DND-41 (cell line): ENCODE results near the gene PLGRKT.
"Not testable (repeated sequence)": the region's sequence is repeated elsewhere in the genome, so short reads cannot be mapped to it uniquely, and the experiment has no call there.

ENCODE experiments used
- ATAC-seq: fragments of 200-7000 bp; cut with Tn5 transposase; 3 replicates; pipeline ENCODE4 v1.9.1; 2021; ENCODE audit warnings: low read depth; ENCODE audit not compliant: insufficient read depth
- DNase-seq: peaks from one replicate; pipeline ENCODE4 v3.0.0-alpha.2; 2020
- H2AFZ ChIP-seq: 2 replicates; pipeline ENCODE4 v1.6.0; 2012; ENCODE audit warnings: low read depth, low read length
- H3K27ac ChIP-seq: 2 replicates; pipeline ENCODE4 v1.5.1; 2012; ENCODE audit warnings: low read length, inconsistent platforms
- H3K27me3 ChIP-seq: fragments of 200-600 bp; sonication (generic); 2 replicates; pipeline ENCODE4 v1.6.0; 2012; ENCODE audit warnings: low read length, mild to moderate bottlenecking, inconsistent platforms; ENCODE audit not compliant: insufficient read depth, poor library complexity
- H3K36me3 ChIP-seq: 2 replicates; pipeline ENCODE4 v1.5.1; 2012; ENCODE audit warnings: low read length, inconsistent platforms; ENCODE audit not compliant: insufficient read depth
- H3K4me1 ChIP-seq: 2 replicates; pipeline ENCODE4 v1.5.1; 2012; ENCODE audit warnings: mild to moderate bottlenecking, low read length; ENCODE audit not compliant: insufficient read depth
- H3K4me2 ChIP-seq: 2 replicates; pipeline ENCODE4 v1.6.0; 2012; ENCODE audit warnings: mild to moderate bottlenecking, moderate library complexity, low read length, inconsistent platforms; ENCODE audit not compliant: insufficient read depth
- H3K4me3 ChIP-seq, 2 experiments: fragments of 200-600 bp in 1 of 2; shearing (Covaris generic) in 1 of 2; 2 replicates each; pipeline ENCODE4 v1.5.1; 2012 to 2016; ENCODE audit warnings: inconsistent platforms in 2 of 2, low read length in 2 of 2, mild to moderate bottlenecking in 2 of 2, low read depth in 1 of 2, moderate library complexity in 1 of 2
- H3K79me2 ChIP-seq: 2 replicates; pipeline ENCODE4 v1.6.0; 2012; ENCODE audit warnings: low read length, inconsistent platforms; ENCODE audit not compliant: insufficient read depth
- H3K9ac ChIP-seq: 2 replicates; pipeline ENCODE4 v1.6.0; 2012; ENCODE audit warnings: low read depth, mild to moderate bottlenecking, inconsistent platforms, low read length, moderate library complexity
- H3K9me3 ChIP-seq: 2 replicates; pipeline ENCODE4 v1.5.1; 2012; ENCODE audit warnings: low read length, moderate library complexity, mild to moderate bottlenecking, inconsistent platforms; ENCODE audit not compliant: insufficient read depth, severe bottlenecking
- H4K20me1 ChIP-seq: 2 replicates; pipeline ENCODE4 v1.6.0; 2012; ENCODE audit warnings: low read length; ENCODE audit not compliant: insufficient read depth
- CTCF ChIP-seq: IDR thresholded peaks from 2 replicates; pipeline ENCODE4 v1.5.1; 2012; ENCODE audit warnings: borderline replicate concordance, low read length, moderate library complexity, mild to moderate bottlenecking; ENCODE audit not compliant: poor library complexity, severe bottlenecking; ENCODE audit errors: extremely low read depth
- EZH2 ChIP-seq: IDR thresholded peaks from 3 replicates; pipeline ENCODE4 v1.6.1; 2012; ENCODE audit warnings: borderline replicate concordance, low read depth, mild to moderate bottlenecking, moderate library complexity, low read length, inconsistent platforms; ENCODE audit not compliant: severe bottlenecking

The PLGRKT gene

DNA sequence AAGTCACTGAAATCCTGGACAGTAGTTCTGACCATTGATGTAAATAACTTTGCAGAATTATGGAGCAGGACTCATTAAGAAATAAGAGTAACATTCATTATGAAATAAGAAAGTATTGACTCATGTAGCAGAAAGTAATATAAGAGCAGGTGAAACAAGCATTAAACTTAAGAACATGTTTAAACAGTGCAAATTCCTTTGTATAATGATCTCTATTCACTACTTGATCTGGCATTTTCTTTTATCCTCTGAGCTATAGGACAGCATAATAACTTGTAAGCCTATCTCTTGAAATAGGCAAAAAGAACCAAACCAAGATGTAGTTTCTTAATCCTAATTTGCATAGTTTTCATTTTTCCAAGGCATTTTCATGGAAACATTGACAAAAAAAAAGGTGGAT lies 42.3 kb downstream of the PLGRKT start:
- no peaks in the 10 kb centered on the region for H3K4me1 ChIP-seq
- H3K27me3 ChIP-seq: no peaks in the 10 kb centered on the region
- H3K4me3 ChIP-seq: no peak overlapping the region
- no peak overlapping the region for H3K27ac ChIP-seq
- TF ChIP-seq CTCF (no peak), EZH2 (no peak)
- ATAC-seq (no peak), DNase-seq (no peak)
- no peaks in the 10 kb centered on the region for H3K79me2 ChIP-seq
- no peak overlapping the region for H2AFZ ChIP-seq
- H4K20me1 ChIP-seq: no peaks in the 10 kb centered on the region
- H3K4me2 ChIP-seq: no peak overlapping the region
- H3K9me3 ChIP-seq: no peaks in the 10 kb centered on the region
- no peaks in the 10 kb centered on the region for H3K36me3 ChIP-seq
- no peak overlapping the region for H3K9ac ChIP-seq

GRCh38 chr9:5393976-5394375 lies 43.7 kb downstream of the PLGRKT start:
- H4K20me1 ChIP-seq, H2AFZ ChIP-seq, DNase-seq, H3K79me2 ChIP-seq, H3K36me3 ChIP-seq, H3K27me3 ChIP-seq, H3K9me3 ChIP-seq, H3K4me3 ChIP-seq, ATAC-seq, H3K27ac ChIP-seq, H3K4me1 ChIP-seq, H3K4me2 ChIP-seq, H3K9ac ChIP-seq: not testable (repeated sequence)

DNA sequence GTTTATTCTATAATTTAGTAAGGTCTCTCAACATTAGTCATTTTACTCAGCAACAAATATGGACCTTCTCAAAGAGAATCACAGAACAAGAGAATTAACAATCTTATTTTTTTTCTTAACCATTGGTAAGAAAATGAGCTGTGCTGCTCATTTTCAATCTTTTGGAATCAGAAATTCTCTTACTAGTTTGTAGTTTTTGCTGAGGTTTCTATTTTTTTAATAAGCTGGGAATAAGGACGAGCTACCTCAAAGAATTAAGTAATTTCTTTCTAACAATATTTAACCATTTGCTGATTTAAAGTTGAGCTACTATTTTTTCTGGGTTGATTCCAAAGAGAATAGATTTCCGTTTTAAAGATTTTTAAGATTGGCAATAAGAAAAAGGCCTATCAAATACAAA lies 44.2 kb downstream of the PLGRKT start:
- Histone ChIP-seq H3K27me3 (no peaks in the 10 kb centered on the region), H3K36me3 (no peaks in the 10 kb centered on the region), H4K20me1 (no peaks in the 10 kb centered on the region), H2AFZ (no peak overlapping the region), H3K79me2 (no peaks in the 10 kb centered on the region), H3K27ac (no peak overlapping the region), H3K4me2 (no peak overlapping the region), H3K4me3 (no peak overlapping the region), H3K9ac (no peak overlapping the region), H3K9me3 (no peaks in the 10 kb centered on the region), H3K4me1 (peaks cover 2% of the 10 kb centered on the region; the same call in 1 of the 2 replicates)
- DNase-seq: no peak
- ATAC-seq: no peak
- TF ChIP-seq CTCF (no peak), EZH2 (no peak)

DNA sequence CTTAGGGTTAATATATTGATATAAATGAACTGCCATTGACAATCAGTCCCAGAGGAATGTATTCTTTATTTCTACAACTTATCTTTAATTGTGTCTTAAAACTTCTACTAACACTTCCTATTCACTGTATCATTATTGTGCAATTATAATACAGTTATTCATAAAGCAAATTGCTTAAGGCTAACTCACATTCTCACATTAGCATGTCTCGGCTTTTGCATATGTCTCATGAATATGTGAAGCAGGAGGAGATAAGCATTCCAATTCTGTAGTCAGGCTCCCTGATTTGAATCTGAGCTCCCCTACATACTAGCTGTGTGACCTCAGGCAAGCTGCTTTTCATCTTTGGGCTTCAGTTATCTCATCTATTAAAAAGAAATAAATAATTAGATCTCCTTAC lies 45.4 kb downstream of the PLGRKT start:
- Histone ChIP-seq H3K79me2 (no peaks in the 10 kb centered on the region), H3K36me3 (no peaks in the 10 kb centered on the region), H3K4me1 (peaks cover 2% of the 10 kb centered on the region; the same call in 1 of the 2 replicates), H3K4me3 (no peak overlapping the region), H3K27ac (no peak overlapping the region), H3K4me2 (no peak overlapping the region), H3K9ac (no peak overlapping the region), H2AFZ (no peak overlapping the region), H3K27me3 (no peaks in the 10 kb centered on the region), H4K20me1 (no peaks in the 10 kb centered on the region), H3K9me3 (no peaks in the 10 kb centered on the region)
- DNase-seq (no peak), ATAC-seq (no peak)
- TF ChIP-seq CTCF (no peak), EZH2 (no peak)
